Panc1 (cell line): Measurements from ENCODE around the gene SCNN1B.

Source experiments
- POLR2AphosphoS5 ChIP-seq: IDR thresholded peaks from 2 replicates; pipeline ENCODE4 v1.6.1; 2012; ENCODE audit warnings: mild to moderate bottlenecking, low read depth, low read length, moderate library complexity
- SIN3A ChIP-seq: IDR thresholded peaks from 2 replicates; pipeline ENCODE4 v1.6.1; 2012; ENCODE audit warnings: low read depth, mild to moderate bottlenecking, low read length, moderate library complexity, borderline replicate concordance; ENCODE audit not compliant: insufficient read depth
- TCF7L2 ChIP-seq: IDR thresholded peaks from 2 replicates; pipeline ENCODE4 v1.6.1; 2011; ENCODE audit warnings: mild to moderate bottlenecking, low read depth, low read length, inconsistent platforms
- TF ChIP-seq, protein P1 (sequence below): fragments of 450-650 bp; IDR thresholded peaks from 2 replicates; pipeline ENCODE4 v1.5.1; 2017; ENCODE audit warnings: mild to moderate bottlenecking
- TF ChIP-seq, protein P2 (sequence below), 2 experiments: IDR thresholded peaks; 2 replicates each; pipeline ENCODE4 v1.6.1; 2011 to 2012; ENCODE audit warnings: low read depth in 2 of 2, control low read depth in 1 of 2, low read length in 1 of 2, mild to moderate bottlenecking in 1 of 2, moderate library complexity in 1 of 2; ENCODE audit not compliant: insufficient read depth in 1 of 2

DNA sequence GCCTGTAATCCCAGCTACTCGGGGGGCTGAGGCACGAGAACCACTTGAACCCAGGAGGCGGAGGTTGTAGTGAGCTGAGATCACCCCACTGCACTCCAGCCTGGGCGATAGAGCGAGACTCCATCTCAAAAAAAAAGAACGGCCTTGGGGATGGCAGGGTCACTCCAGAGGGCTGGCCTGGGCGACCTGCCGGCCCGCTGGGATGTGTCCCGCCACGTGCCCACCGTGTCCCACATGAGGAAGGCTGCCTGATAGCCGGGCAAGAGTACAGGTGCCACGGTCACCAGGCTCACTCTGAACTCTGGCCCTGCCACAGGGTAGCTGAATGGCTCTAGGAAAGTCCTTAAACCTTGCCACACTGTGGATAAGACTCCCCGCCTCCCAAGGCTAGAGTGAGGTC is 83.3 kb downstream of the SCNN1B start:
- no peak for TF ChIP-seq POLR2AphosphoS5
- no peak for TF ChIP-seq TCF7L2
- TF ChIP-seq, protein P1, sequence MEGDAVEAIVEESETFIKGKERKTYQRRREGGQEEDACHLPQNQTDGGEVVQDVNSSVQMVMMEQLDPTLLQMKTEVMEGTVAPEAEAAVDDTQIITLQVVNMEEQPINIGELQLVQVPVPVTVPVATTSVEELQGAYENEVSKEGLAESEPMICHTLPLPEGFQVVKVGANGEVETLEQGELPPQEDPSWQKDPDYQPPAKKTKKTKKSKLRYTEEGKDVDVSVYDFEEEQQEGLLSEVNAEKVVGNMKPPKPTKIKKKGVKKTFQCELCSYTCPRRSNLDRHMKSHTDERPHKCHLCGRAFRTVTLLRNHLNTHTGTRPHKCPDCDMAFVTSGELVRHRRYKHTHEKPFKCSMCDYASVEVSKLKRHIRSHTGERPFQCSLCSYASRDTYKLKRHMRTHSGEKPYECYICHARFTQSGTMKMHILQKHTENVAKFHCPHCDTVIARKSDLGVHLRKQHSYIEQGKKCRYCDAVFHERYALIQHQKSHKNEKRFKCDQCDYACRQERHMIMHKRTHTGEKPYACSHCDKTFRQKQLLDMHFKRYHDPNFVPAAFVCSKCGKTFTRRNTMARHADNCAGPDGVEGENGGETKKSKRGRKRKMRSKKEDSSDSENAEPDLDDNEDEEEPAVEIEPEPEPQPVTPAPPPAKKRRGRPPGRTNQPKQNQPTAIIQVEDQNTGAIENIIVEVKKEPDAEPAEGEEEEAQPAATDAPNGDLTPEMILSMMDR = no peak
- no peak for TF ChIP-seq SIN3A
- TF ChIP-seq, protein P2, sequence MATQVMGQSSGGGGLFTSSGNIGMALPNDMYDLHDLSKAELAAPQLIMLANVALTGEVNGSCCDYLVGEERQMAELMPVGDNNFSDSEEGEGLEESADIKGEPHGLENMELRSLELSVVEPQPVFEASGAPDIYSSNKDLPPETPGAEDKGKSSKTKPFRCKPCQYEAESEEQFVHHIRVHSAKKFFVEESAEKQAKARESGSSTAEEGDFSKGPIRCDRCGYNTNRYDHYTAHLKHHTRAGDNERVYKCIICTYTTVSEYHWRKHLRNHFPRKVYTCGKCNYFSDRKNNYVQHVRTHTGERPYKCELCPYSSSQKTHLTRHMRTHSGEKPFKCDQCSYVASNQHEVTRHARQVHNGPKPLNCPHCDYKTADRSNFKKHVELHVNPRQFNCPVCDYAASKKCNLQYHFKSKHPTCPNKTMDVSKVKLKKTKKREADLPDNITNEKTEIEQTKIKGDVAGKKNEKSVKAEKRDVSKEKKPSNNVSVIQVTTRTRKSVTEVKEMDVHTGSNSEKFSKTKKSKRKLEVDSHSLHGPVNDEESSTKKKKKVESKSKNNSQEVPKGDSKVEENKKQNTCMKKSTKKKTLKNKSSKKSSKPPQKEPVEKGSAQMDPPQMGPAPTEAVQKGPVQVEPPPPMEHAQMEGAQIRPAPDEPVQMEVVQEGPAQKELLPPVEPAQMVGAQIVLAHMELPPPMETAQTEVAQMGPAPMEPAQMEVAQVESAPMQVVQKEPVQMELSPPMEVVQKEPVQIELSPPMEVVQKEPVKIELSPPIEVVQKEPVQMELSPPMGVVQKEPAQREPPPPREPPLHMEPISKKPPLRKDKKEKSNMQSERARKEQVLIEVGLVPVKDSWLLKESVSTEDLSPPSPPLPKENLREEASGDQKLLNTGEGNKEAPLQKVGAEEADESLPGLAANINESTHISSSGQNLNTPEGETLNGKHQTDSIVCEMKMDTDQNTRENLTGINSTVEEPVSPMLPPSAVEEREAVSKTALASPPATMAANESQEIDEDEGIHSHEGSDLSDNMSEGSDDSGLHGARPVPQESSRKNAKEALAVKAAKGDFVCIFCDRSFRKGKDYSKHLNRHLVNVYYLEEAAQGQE (IDR thresholded peaks at IDR 0.05; ENCODE audit: insufficient read depth in 1 of 2, low read depth in 2 of 2, low read length in 1 of 2) = no peak
